ENCODE measurements around the gene XYLT2.
"Not testable (repeated sequence)": the region's sequence is repeated elsewhere in the genome, so short reads cannot be mapped to it uniquely, and the experiment has no call there.

- TF ChIP-seq CTCF, POLR2A (IDR thresholded peaks at IDR 0.05): not testable (repeated sequence)
Measured at GRCh38 chr17:50399591-50399990, 53.7 kb downstream of the XYLT2 start.

Data from testis (tissue), 2 donors.